K562 (cell line): ENCODE data around the gene DVL3. TPM values are rescaled to one million over a fixed set of nuclear protein-coding genes. Genes with fewer than 3 reads are reported as not detected.

Source experiments
- ATAC-seq: fragments of 200-7000 bp; cut with Tn5 transposase; 3 replicates; pipeline ENCODE4 v1.9.1; 2020; ENCODE audit warnings: moderate library complexity
- BruUV-seq: library from RNA; stranded (reverse); fragments of 400-500 nt; replicated peaks from 2 replicates; lab custom pipeline; 2021; lab: Mats Ljungman, UMichigan
- CTCF ChIA-PET: fragments of 300-600 bp; formaldehyde crosslinking; extraction: SDS; loops from one replicate; lab custom pipeline; 2021; ENCODE audit warnings: low intra/inter-chr PET ratio; lab: Yijun Ruan, JAX
- POLR2A ChIA-PET: fragments of 300-600, 350-650 bp; sonication (Branson Sonifier 250); formaldehyde crosslinking; extraction: SDS; loops from one replicate; lab custom pipeline; 2021; ENCODE audit warnings: antibody characterized with exemption, inconsistent platforms; lab: Yijun Ruan, JAX
- DNase-seq, 4 experiments: peaks; one replicate each; pipeline versions ENCODE4 v3.0.0 to v3.0.0-alpha.2; 2011 to 2018; ENCODE audit warnings: low spot score in 3 of 4, mixed read lengths in 3 of 4; ENCODE audit errors: extremely low read depth in 1 of 4
- FAIRE-seq: peaks from 2 replicates; lab custom pipeline; 2011; peaks lifted over from hg19 to GRCh38; lab: Jason Lieb, UNC
- H2AFZ ChIP-seq: 2 replicates; pipeline ENCODE4 v1.6.0; 2011; ENCODE audit warnings: low read depth, low read length, control low read depth, inconsistent platforms
- H3K27ac ChIP-seq: fragments of 200-600 bp; 3 replicates; pipeline ENCODE4 v1.8.0; 2011; ENCODE audit warnings: low read depth, mild to moderate bottlenecking, control low read depth, inconsistent platforms, low read length, moderate library complexity, mixed read lengths; ENCODE audit errors: extremely low read depth
- H3K27me3 ChIP-seq, 2 experiments: fragments of 300-600 bp in 1 of 2; 2 replicates in 1 of 2; 3 replicates in 1 of 2; pipeline versions ENCODE4 v1.6.0 to v1.8.0; 2011; ENCODE audit warnings: inconsistent platforms in 2 of 2, low read length in 2 of 2, mild to moderate bottlenecking in 1 of 2, mixed read lengths in 1 of 2, moderate library complexity in 1 of 2; ENCODE audit not compliant: control insufficient read depth in 2 of 2, insufficient read depth in 2 of 2
- H3K36me3 ChIP-seq: fragments of 300-600 bp; 3 replicates; pipeline ENCODE4 v1.8.0; 2011; ENCODE audit warnings: mild to moderate bottlenecking, low read length, inconsistent platforms; ENCODE audit not compliant: control insufficient read depth, insufficient read depth
- H3K4me1 ChIP-seq, 2 experiments: fragments of 200-600 bp in 1 of 2; replicated peaks in 1 of 2; 2 replicates in 1 of 2; 3 replicates in 1 of 2; pipeline versions ENCODE4 v1.5.1 to v1.8.0; 2011; ENCODE audit warnings: inconsistent platforms in 2 of 2, low read length in 2 of 2, mild to moderate bottlenecking in 1 of 2, mixed read lengths in 1 of 2, moderate library complexity in 1 of 2; ENCODE audit not compliant: control insufficient read depth in 2 of 2, insufficient read depth in 2 of 2
- H3K4me2 ChIP-seq: 2 replicates; pipeline ENCODE4 v1.6.1; 2011; ENCODE audit warnings: low read length, control low read depth, inconsistent platforms, mixed read lengths; ENCODE audit not compliant: insufficient read depth
- H3K4me3 ChIP-seq: fragments of 200-600 bp; sonication (generic), shearing (Covaris generic); 2 replicates; pipeline ENCODE4 v1.5.1; 2016; ENCODE audit warnings: control low read depth, inconsistent platforms
- H3K79me2 ChIP-seq: fragments of 200-600 bp; 3 replicates; pipeline ENCODE4 v1.8.0; 2011; ENCODE audit warnings: low read length, inconsistent platforms; ENCODE audit not compliant: control insufficient read depth, insufficient read depth
- H3K9ac ChIP-seq, 2 experiments: 2 replicates each; pipeline versions ENCODE4 v1.6.0 to v1.6.1; 2011; ENCODE audit warnings: low read depth in 2 of 2, low read length in 2 of 2, control low read depth in 1 of 2, inconsistent platforms in 1 of 2, mild to moderate bottlenecking in 1 of 2, mixed read lengths in 1 of 2; ENCODE audit not compliant: insufficient read depth in 1 of 2
- H3K9me1 ChIP-seq: one replicate; pipeline ENCODE4 v1.6.0; 2011; ENCODE audit warnings: inconsistent platforms, mild to moderate bottlenecking, low read length, moderate library complexity; ENCODE audit not compliant: control insufficient read depth, insufficient read depth
- H3K9me3 ChIP-seq: replicated peaks from 2 replicates; pipeline ENCODE4 v1.5.1; 2011; ENCODE audit warnings: low read depth, low read length, inconsistent platforms; ENCODE audit not compliant: control insufficient read depth, insufficient read depth
- H4K20me1 ChIP-seq: replicated peaks from 2 replicates; pipeline ENCODE4 v1.6.1; 2011; ENCODE audit warnings: low read length, inconsistent platforms, mixed read lengths; ENCODE audit not compliant: control insufficient read depth, insufficient read depth
- BCOR ChIP-seq: fragments of 450-650 bp; IDR thresholded peaks from 2 replicates; pipeline ENCODE4 v1.6.1; 2016
- GTF2F1 ChIP-seq: IDR thresholded peaks from 2 replicates; pipeline ENCODE4 v1.6.1; 2011; ENCODE audit warnings: low read depth, low read length, improper control_type of control experiment
- ILK ChIP-seq: fragments of 450-650 bp; IDR thresholded peaks from 2 replicates; pipeline ENCODE4 v1.6.1; 2016; ENCODE audit warnings: missing genetic modification characterization, low read depth, mild to moderate bottlenecking, missing compliant biosample characterization, moderate library complexity, borderline replicate concordance
- RBM25 ChIP-seq: fragments of 200-400 bp; formaldehyde crosslinking; IDR thresholded peaks from 2 replicates; pipeline ENCODE4 v1.6.1; 2018; ENCODE audit warnings: low read length, low read depth, moderate library complexity; ENCODE audit not compliant: severe bottlenecking
- SIN3B ChIP-seq: fragments of 450-650 bp; IDR thresholded peaks from 2 replicates; pipeline ENCODE4 v1.6.1; 2017; ENCODE audit warnings: low read depth, mild to moderate bottlenecking, moderate library complexity
- SNRNP70 ChIP-seq: fragments of 200-400 bp; formaldehyde crosslinking; optimal IDR thresholded peaks from 2 replicates; pipeline ENCODE3; 2017; ENCODE audit warnings: low read depth, low read length
- ZNF121 ChIP-seq: sonication (generic); formaldehyde crosslinking; conservative IDR thresholded peaks from 2 replicates; pipeline ENCODE4 v1.8.0; 2022; ENCODE audit warnings: missing genetic modification reagents
- WGBS: fragments of 100-300 bp; shearing (Covaris generic); methylation state at CpG from one replicate; pipeline ENCODE4 v1.1.6; 2016; ENCODE audit warnings: low coverage, mixed read lengths; ENCODE audit not compliant: insufficient coverage; ENCODE audit errors: missing lambda C conversion rate; 5-methylcytosine and 5-hydroxymethylcytosine counted together
- in situ Hi-C: fragments of 300-500 bp; cut with MboI; formaldehyde crosslinking; loops from 4 replicates; pipeline ENCODE4 v1.15.0; 2018; ENCODE audit warnings: inconsistent platforms, mixed read lengths
- intact Hi-C: fragments of 100-400 bp; cut with micrococcal nuclease; formaldehyde crosslinking; loops from 2 replicates; pipeline ENCODE4 v1.14.2; 2022
- polyA plus RNA-seq, 8 experiments: library from polyadenylated mRNA; depleted of rRNA in 4 of 8; stranded (reverse) in 5 of 8; unstranded in 3 of 8; fragments of >200 nt; fragmentation: Nextera tagmentation in 2 of 8; fragmentation: Illumina TruSeq in 1 of 8; extraction: Ambion mirVana in 2 of 8; extraction: Trizol in 1 of 8; gene quantifications; 2 replicates each; pipeline versions ENCODE4 v1.2.1 to v1.2.3, GENCODE V29; 2011 to 2014; ENCODE audit warnings: inconsistent platforms in 1 of 8, missing spikeins in 1 of 8
- total RNA-seq, 7 experiments: library from RNA; depleted of rRNA in 6 of 7; stranded (reverse); fragments of >200 nt in 6 of 7; fragmentation: Illumina TruSeq in 2 of 7; extraction: Trizol in 2 of 7; gene quantifications; 2 replicates each; pipeline versions ENCODE4 v1.2.1 to v1.2.3, GENCODE V29; 2011 to 2021; ENCODE audit warnings: low replicate concordance in 1 of 7

Gene DVL3
- total and polyA plus RNA-seq, 9 of the 15 experiments (the other 6 are each of a cell fraction or from before 2014, with no cell fraction given) = 3.1 to 57.9 (median 20.1) TPM

GRCh38 chr3:184149123-184149522 is 6.1 kb upstream of the DVL3 start:
- Histone ChIP-seq H3K9me1 (no peaks in the 10 kb centered on the region), H3K4me2 (no peak overlapping the region), H4K20me1 (no peaks in the 10 kb centered on the region), H3K79me2 (no peaks in the 10 kb centered on the region)
- no peak for DNase-seq
- 59% methylated on average over 6 of the region's 6 CpGs for WGBS
- no peak for ATAC-seq
- in situ Hi-C loops = no loop called here
- no peak for FAIRE-seq
- CTCF ChIA-PET = no interaction called here
- peak; percentile 97 for TF ChIP-seq ZNF121
- TF ChIP-seq RBM25 = peak; percentile 31
- TF ChIP-seq SIN3B = no peak
- TF ChIP-seq GTF2F1 = no peak
- no peak for TF ChIP-seq SNRNP70
- TF ChIP-seq ILK (tag) = no peak
- peak; percentile 34; the same call in 1 of the 2 replicates for TF ChIP-seq BCOR
- TF ChIP-seq, all 486 proteins: peak for 3
- no TSS peak for BruUV-seq
- Histone ChIP-seq H2AFZ (peak overlapping the region; percentile 57; the same call in 1 of the 2 replicates), H3K9ac (no peak overlapping the region), H3K27ac (no peak overlapping the region), H3K27me3 (no peaks in the 10 kb centered on the region), H3K9me3 (no peaks in the 10 kb centered on the region), H3K4me1 (peaks cover 3 to 5% of the 10 kb centered on the region in 2 experiments; a peak in 2 of 5 replicates), H3K4me3 (no peak overlapping the region), H3K36me3 (peaks cover 20% of the 10 kb centered on the region)
- POLR2A ChIA-PET = interaction anchor here (0.6 to 0.8 kb wide), 2 partner anchors 25 to 180 kb away, joined by 3 read pairs; no protein-coding TSS in a partner anchor
- intact Hi-C loops = loop anchor here (5.0 kb wide), 1 partner anchor 93 kb away; no protein-coding TSS in a partner anchor
